HG02970 (cell line): ENCODE results near the gene UBTD2.
"Not testable (repeated sequence)": the region's sequence is repeated elsewhere in the genome, so short reads cannot be mapped to it uniquely, and the experiment has no call there.

ENCODE experiments used
- ATAC-seq: cut with Tn5 transposase; IDR thresholded peaks from one replicate; pipeline ENCODE4 v1.9.1; 2021; ENCODE audit warnings: mild to moderate bottlenecking, moderate library complexity, moderate number of reproducible peaks; ENCODE audit not compliant: unreplicated experiment, low FRiP score

UBTD2 gene

GRCh38 chr5:172293745-172294342 is 10.3 kb upstream of the UBTD2 start:
- no peak for ATAC-seq

GRCh38 chr5:172293054-172293744 is 9.6 kb upstream of the UBTD2 start:
- ATAC-seq, result no peak

DNA sequence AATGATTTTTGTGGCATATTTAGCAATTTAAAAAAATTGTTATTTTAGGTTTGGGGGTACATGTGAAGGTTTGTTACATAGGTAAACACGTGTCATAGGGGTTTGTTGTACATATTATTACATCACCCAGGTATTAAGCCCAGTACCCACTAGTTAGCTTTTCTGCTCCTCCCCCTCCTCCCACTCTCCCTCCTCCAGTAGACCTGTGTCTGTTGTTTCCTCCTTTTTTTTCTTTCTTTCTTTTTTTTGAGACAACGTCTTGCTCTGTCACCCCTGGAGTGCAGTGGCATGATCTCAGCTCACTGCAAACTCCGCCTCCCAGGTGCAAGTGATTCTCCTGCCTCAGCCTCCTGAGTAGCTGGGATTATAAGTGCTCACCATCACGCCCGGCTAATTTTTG is 8.3 kb upstream of the UBTD2 start:
- ATAC-seq, result not testable (repeated sequence)

DNA sequence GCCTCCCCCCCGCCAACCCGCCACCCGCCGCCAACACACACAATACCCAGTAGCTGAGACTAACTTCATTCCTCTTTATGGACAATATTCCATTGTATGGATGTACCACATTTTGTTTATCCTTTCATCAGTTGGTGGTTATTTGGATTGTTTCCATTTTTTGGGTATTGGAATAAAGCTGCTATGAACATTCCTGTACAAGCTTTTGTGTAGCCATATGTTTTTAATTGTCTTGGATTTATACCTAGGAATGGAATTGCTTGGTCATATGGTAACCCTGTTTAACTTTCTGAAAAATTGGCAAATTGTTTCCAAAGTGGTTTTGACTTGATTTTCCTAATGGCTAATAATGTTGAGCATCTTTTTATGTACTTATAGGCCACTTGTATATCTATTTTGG is 4.9 kb upstream of the UBTD2 start:
- ATAC-seq, result no peak

- not testable (repeated sequence) for ATAC-seq
Measured at GRCh38 chr5:172287140-172287539, 3.6 kb upstream of the UBTD2 start.

DNA sequence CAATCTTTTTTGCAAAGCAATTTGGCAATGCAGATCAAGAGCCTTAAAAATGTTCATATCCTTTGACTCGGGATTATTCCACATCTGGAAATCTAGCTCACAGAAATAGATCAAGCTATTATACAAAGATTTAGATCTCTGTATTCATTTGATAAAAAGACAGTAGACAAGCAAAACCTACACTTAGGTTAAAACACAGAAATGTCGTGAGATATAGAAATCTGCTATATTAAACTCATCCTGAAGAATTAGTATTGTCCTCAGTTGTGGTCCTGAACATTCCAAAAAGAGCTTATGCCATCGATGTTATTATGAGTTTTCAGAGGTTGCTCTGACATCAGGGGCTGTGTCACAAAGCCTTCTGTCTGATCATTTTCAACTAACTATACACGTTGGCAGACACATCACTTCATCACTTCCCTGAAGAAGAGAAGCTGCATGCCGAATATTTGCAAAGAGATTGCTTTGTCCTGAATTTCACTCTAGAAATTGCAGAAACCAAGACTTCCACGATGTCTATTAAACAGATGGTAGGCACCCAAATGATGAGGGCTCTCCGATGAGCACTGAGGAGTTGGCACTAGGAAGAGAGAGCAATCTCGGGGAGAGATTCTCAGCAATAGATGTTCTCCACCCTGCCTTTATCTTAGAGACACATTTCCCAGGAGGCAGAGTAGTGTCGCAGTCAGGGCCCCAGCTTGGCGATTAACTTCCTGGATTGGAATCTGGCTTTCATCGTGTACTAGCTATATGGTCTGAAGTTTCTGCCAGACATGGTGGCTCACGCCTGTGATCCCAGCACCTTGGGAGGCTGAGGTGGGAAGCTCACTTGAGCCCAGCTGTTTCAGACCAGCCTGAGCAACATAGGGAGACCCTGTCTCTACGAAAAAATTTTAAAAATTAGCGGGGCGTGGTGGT is 1.9 kb upstream of the UBTD2 start:
- ATAC-seq, result no peak

- ATAC-seq, result no peak
Measured at GRCh38 chr5:172284611-172284980, 1.0 kb upstream of the UBTD2 start.

- peak; percentile 81 for ATAC-seq
Measured at GRCh38 chr5:172283862-172284610, 472 bp upstream of the UBTD2 start.

DNA sequence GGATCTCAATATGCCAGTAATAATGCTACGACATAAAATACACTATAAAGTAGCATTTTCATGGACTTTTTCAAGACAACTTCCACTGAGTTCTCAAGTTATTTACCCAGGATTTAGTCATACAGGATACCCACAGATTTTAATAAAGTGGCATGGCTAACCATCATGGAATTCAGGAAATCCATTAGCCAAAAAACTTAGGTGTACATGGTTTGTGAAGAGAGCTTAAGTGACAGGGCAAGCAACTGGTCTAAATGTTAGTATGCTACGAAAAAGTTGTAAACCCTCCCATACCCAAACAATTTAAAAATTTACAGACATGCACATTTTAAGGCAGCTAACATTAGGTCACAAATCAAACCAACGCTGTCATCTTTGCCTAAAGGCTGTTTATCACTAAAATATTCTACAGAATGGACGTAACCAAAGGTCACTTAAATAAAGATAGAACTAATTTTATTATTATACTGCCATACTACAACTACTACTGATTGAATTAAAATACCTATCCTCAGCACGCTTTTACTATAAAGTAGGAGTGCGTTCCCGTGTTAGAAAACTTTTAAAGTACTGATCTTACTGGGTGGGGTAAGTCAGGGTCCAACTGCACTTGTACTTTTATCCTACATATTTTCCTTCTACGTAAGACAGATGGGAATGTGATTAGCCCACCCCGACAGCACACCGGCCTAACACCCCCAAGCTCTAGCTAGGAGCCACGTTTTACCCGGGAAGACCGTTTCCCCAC is 1.1 kb downstream of the UBTD2 start:
- ATAC-seq, result no peak

DNA sequence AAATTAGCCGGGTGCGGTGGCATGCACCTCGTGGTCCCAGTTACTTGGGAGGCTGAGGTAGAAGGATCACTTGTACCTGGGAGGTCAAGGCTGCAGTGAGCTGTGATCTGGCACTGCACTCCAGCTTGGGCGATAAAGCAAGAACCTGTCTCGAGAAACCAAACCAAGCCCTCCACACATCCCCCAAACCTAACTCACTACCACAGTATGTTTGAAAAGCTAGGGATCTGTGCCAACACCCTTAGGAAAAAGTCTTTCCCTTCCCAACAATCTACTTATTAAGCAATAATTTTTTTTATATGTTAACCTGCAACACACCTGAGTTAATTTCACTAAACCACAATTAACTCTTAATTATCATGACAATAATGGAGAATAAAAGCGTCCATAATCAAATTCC is 2.2 kb downstream of the UBTD2 start:
- no peak for ATAC-seq

- no peak for ATAC-seq
Measured at GRCh38 chr5:172280929-172281328, 2.6 kb downstream of the UBTD2 start.

DNA sequence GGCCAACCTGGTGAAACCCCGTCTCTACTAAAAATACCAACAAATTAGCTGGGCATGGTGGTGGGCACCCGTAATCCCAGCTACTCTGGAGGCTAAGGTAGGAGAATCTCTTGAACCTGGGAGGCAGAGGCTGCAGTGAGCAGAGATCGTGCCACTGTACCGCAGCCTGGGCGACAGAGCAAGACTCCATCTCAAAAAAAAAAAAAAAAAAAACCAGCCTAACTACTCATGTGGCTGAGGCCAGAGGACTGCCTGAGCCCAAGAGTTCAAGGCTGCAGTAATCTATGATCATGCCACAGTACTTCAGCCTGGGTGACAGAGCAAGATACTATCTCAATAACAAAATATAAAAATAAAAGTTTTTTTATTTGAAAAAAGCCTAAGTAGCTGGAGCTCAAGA is 3.2 kb downstream of the UBTD2 start:
- ATAC-seq, result no peak

- ATAC-seq, result no peak
Measured at GRCh38 chr5:172278356-172278755, 5.2 kb downstream of the UBTD2 start.

DNA sequence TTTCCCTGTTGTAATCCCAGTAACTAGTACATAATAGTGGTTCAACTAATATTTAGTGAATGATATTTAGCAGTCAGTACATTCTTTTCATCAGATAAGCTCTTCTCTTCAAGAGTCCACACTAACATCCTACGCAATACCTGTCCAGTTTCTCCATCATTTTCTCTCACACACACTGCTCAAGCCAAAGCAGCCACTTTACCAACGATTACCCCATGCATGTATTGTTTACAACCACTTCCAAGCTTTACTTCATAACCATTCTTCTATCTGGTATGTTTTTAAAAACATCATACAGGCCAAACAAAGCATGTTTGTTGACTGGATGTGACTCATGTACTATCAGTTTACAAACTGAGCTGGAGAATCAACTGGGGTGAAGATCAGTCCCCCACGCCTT is 7.3 kb downstream of the UBTD2 start:
- no peak for ATAC-seq

DNA sequence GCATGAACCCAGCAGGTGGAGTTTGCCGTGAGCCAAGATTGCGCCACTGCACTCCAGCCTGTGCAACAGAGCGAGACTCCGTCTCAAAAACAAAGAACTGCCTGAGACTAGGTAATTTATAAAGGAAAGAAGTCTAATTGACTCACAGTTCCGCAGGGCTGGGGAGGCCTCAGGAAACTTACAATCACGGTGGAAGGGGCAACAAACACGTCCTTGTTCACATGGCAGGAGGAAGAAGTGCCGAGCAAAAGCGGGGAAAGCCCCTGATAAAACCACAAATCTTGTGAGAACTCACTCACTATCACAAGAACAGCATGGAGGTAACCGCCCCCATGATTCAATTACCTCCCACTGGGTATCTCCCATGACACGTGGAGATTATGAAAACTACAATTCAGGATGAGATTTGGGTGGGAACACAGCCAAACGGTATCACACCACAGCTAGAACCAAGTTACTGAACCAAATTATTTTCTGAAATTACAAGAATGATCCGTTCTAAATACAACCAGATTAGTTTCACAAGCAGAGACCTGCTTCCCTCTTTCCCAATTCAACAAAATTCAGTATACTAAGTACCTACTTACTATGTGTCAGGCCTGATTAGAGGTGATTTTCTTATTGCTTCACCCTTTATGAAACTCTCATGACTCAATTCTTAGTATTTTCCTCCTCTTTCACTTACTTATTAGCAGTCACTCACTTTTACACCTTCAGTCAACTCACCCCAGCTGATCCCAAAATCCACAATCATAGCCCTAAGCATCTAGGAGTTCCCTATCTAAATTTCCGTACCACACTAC is 8.4 kb downstream of the UBTD2 start:
- ATAC-seq, result no peak

DNA sequence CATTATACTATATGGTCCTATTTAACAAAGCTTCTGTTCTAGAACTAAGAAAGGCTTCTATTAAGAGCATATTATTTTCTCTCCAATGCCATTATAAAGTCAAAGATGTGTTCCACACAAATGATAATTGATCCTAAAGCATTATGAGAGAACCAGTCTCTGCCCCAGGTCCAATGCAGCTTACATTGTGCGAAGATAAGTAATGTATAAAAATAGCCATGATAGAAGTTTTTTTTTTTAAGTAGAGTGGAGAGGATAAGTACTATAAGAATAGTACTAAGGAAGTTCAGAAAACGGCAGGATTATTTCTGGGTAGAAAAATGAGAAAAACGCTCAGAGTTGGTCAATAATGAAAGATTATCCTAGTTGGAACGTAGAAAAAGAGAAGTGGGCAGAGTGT is 15.6 kb downstream of the UBTD2 start:
- no peak for ATAC-seq

DNA sequence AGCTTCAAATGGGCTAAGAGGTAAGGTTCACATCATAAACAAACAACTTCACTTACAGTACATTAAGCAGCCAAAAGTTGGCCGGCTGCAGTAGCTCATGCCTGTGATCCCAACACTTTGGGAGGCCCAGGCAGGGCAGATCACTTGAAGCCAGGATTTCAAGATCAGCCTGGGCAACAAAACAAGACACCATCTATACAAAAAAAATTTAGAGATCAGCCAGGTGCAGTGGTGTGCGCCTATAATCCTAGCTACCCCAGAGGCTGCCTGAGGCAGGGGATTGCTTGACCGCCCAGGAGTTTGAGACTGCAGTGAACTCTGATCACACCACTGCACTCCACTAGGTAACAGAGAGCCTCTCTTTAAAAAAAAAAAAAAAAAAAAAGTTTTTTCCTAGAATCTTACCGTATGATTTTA is 16.9 kb downstream of the UBTD2 start:
- ATAC-seq, result no peak

- ATAC-seq, result no peak
Measured at GRCh38 chr5:172266071-172266675, 17.4 kb downstream of the UBTD2 start.
